Natural killer cell (primary cell): ENCODE results near the gene TEKT5. TPM values are rescaled to one million over a fixed set of nuclear protein-coding genes. Genes with fewer than 3 reads are reported as not detected.

Experiments
- ATAC-seq, 3 donors: fragments of 150-1000 bp in 2 of 3; fragments of 200-7000 bp in 1 of 3; cut with Tn5 transposase; 1 replicate in 1 of 3; 2 replicates in 2 of 3; pipeline ENCODE4 v1.10.0; 2021; ENCODE audit warnings: mild to moderate bottlenecking in 2 of 3, moderate library complexity in 2 of 3
- DNase-seq, 2 donors: peaks; one replicate each; pipeline versions ENCODE4 v3.0.0 to v3.0.0-alpha.2; 2013 to 2021; ENCODE audit warnings: mixed read lengths in 1 of 2
- H3K27ac ChIP-seq: one replicate; pipeline ENCODE4 v1.5.1; 2013; ENCODE audit warnings: mild to moderate bottlenecking, low read length
- H3K27me3 ChIP-seq: one replicate; pipeline ENCODE4 v1.6.1; 2013; ENCODE audit warnings: low read length; ENCODE audit not compliant: control insufficient read depth, insufficient read depth
- H3K36me3 ChIP-seq: one replicate; pipeline ENCODE4 v1.6.1; 2013; ENCODE audit warnings: low read length; ENCODE audit not compliant: control insufficient read depth, insufficient read depth
- H3K4me1 ChIP-seq: one replicate; pipeline ENCODE4 v1.6.1; 2013; ENCODE audit warnings: low read length; ENCODE audit not compliant: control insufficient read depth, insufficient read depth
- H3K4me3 ChIP-seq: one replicate; pipeline ENCODE4 v1.5.1; 2013; ENCODE audit warnings: low read length
- H3K9me3 ChIP-seq: one replicate; pipeline ENCODE4 v1.6.1; 2013; ENCODE audit warnings: low read length; ENCODE audit not compliant: control insufficient read depth, insufficient read depth
- H3K27ac Mint-ChIP-seq, 2 donors: one replicate each; pipeline ENCODE4 v1.8.0; 2022; ENCODE audit warnings: mild to moderate bottlenecking in 2 of 2, mixed read lengths in 2 of 2, moderate library complexity in 1 of 2
- H3K27me3 Mint-ChIP-seq, 2 donors: one replicate each; pipeline ENCODE4 v1.8.0; 2022; ENCODE audit warnings: low read depth in 2 of 2, mixed read lengths in 2 of 2
- H3K36me3 Mint-ChIP-seq: one replicate; pipeline ENCODE4 v1.8.0; 2022; ENCODE audit warnings: mixed read lengths
- H3K4me1 Mint-ChIP-seq, 2 donors: one replicate each; pipeline ENCODE4 v1.8.0; 2022; ENCODE audit warnings: mixed read lengths in 2 of 2
- H3K4me3 Mint-ChIP-seq: one replicate; pipeline ENCODE4 v1.8.0; 2022; ENCODE audit warnings: mild to moderate bottlenecking, moderate library complexity, mixed read lengths
- H3K9me3 Mint-ChIP-seq, 2 donors: one replicate each; pipeline ENCODE4 v1.8.0; 2022; ENCODE audit warnings: mixed read lengths in 2 of 2
- WGBS: methylation state at CpG from one replicate; pipeline ENCODE4 v1.1.7; 2013; ENCODE audit warnings: missing lambda C conversion rate; ENCODE audit not compliant: insufficient coverage; 5-methylcytosine and 5-hydroxymethylcytosine counted together
- intact Hi-C: fragments of 100-400 bp; cut with micrococcal nuclease; formaldehyde crosslinking; loops from one replicate; pipeline ENCODE4 v1.14.2; 2022
- total RNA-seq, 4 donors: library from RNA; stranded (reverse); fragments of 120-200 nt in 1 of 4; gene quantifications; one replicate each; pipeline versions ENCODE4 v1.2.3 to v1.2.4, GENCODE V29; 2013 to 2022
- TF ChIP-seq, protein P1 (sequence below): fragments of 200-600 bp; IDR thresholded peaks from one replicate; pipeline ENCODE4 v1.8.0; 2022; ENCODE audit warnings: antibody characterized with exemption

TEKT5 gene
- total RNA-seq, 3 donors from 2014 or later (not counting 1 experiment from before 2014, with no cell fraction given), result 1.1 TPM; not detected in 2

GRCh38 chr16:10642964-10643363, 51.8 kb downstream of the TEKT5 start:
- H3K36me3 Mint-ChIP-seq, result no peaks in the 10 kb centered on the region
- no peak overlapping the region for H3K4me3 ChIP-seq
- no peak for DNase-seq
- H3K9me3 ChIP-seq, result no peaks in the 10 kb centered on the region
- no peaks in the 10 kb centered on the region for H3K9me3 Mint-ChIP-seq
- TF ChIP-seq, protein P1, sequence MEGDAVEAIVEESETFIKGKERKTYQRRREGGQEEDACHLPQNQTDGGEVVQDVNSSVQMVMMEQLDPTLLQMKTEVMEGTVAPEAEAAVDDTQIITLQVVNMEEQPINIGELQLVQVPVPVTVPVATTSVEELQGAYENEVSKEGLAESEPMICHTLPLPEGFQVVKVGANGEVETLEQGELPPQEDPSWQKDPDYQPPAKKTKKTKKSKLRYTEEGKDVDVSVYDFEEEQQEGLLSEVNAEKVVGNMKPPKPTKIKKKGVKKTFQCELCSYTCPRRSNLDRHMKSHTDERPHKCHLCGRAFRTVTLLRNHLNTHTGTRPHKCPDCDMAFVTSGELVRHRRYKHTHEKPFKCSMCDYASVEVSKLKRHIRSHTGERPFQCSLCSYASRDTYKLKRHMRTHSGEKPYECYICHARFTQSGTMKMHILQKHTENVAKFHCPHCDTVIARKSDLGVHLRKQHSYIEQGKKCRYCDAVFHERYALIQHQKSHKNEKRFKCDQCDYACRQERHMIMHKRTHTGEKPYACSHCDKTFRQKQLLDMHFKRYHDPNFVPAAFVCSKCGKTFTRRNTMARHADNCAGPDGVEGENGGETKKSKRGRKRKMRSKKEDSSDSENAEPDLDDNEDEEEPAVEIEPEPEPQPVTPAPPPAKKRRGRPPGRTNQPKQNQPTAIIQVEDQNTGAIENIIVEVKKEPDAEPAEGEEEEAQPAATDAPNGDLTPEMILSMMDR, result no peak
- H3K27me3 ChIP-seq, result no peaks in the 10 kb centered on the region
- no peaks in the 10 kb centered on the region for H3K4me1 Mint-ChIP-seq
- H3K27ac ChIP-seq, result no peak overlapping the region
- H3K27ac Mint-ChIP-seq, result no peak overlapping the region
- H3K27me3 Mint-ChIP-seq, result peaks cover 0 to 5% of the 10 kb centered on the region in 2 donors
- intact Hi-C loops, result no loop called here
- H3K4me3 Mint-ChIP-seq, result no peak overlapping the region
- no peaks in the 10 kb centered on the region for H3K36me3 ChIP-seq
- WGBS, result 96% methylated on average over 6 of the region's 7 CpGs
- H3K4me1 ChIP-seq, result no peaks in the 10 kb centered on the region
- no peak for ATAC-seq

DNA sequence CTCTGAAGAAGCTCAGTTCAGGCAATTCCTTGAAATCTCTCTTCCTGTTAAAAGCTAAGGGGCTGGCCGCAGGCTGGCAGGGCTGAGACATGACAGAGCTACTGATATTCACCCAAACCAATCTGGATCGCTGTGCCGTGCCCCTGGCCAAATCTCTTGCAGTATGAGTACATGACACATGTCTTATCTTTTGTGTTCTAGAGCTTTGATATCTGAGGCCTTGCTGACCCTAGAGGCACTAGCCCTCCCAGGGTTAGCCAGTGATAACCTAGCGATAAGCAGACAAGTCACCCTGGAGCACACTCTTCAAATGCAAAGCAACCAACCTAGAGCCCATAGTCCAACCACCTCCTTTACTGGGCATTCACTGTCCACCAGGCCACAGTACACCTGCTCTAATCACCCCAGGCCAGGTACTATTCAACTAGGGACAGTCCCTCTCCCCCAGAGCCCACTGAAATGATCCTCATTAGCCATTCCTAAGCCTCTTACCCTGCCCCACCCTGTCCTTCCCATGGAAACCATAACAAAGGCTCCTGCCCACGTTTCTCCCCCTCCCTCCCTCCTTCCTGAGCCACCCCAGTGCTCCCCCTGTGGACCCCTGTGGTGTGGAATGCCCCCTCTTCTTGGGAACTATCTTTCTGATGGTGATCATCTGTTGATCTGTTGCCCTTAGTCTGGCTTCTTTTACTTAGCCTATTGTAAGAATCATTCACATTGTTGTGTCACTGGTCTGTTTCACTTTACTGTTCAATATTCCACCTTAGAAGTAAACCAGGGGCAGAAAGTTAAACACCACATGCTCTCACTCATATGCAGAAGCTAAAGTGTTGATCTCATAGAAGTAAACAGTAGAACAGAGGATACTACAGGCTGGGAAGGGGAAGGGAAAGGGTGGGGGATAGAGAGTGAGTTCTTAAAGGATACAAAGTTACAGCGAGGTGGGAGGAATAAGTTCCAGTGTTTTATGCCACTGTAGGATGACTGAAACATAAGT, 52.5 kb downstream of the TEKT5 start:
- H3K9me3 ChIP-seq, result no peaks in the 10 kb centered on the region
- Mint-ChIP-seq H3K36me3 (no peaks in the 10 kb centered on the region), H3K4me1 (no peaks in the 10 kb centered on the region), H3K27ac (no peak overlapping the region), H3K27me3 (peaks cover 0 to 5% of the 10 kb centered on the region in 2 donors), H3K4me3 (no peak overlapping the region), H3K9me3 (no peaks in the 10 kb centered on the region)
- 85% methylated on average over 6 of the region's 6 CpGs for WGBS
- no peak overlapping the region for H3K4me3 ChIP-seq
- H3K4me1 ChIP-seq, result no peaks in the 10 kb centered on the region
- no peak overlapping the region for H3K27ac ChIP-seq
- ATAC-seq (no peak), DNase-seq (no peak)
- H3K36me3 ChIP-seq, result no peaks in the 10 kb centered on the region
- TF ChIP-seq, protein P1, result no peak
- H3K27me3 ChIP-seq, result no peaks in the 10 kb centered on the region
- intact Hi-C loops, result no loop called here

DNA sequence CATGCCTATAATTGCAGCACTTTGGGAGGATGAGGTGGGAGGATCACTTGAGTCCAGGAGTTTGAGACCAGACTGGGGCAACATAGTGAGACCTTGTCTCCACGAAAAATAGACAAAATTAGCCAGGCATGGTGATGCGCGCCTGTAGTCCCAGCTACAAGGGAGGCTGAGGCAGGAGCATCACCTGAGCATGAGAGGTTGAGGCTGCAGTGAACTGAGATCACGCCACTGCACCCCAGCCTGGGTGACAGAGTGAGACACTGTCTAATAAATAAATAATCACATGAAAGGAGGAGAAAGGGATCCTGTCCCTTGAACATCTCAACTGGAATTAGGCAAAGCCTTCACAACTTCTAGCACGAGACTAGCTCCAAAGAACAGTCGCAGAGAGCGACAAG, 53.2 kb downstream of the TEKT5 start:
- Mint-ChIP-seq H3K36me3 (no peaks in the 10 kb centered on the region), H3K4me1 (no peaks in the 10 kb centered on the region), H3K27ac (no peak overlapping the region), H3K27me3 (peaks cover 0 to 5% of the 10 kb centered on the region in 2 donors), H3K9me3 (no peaks in the 10 kb centered on the region), H3K4me3 (no peak overlapping the region)
- intact Hi-C loops, result no loop called here
- H3K36me3 ChIP-seq, result no peaks in the 10 kb centered on the region
- ATAC-seq (no peak), DNase-seq (no peak)
- H3K27me3 ChIP-seq, result no peaks in the 10 kb centered on the region
- no peaks in the 10 kb centered on the region for H3K9me3 ChIP-seq
- TF ChIP-seq, protein P1, result no peak
- H3K4me1 ChIP-seq, result no peaks in the 10 kb centered on the region
- 93% methylated on average over 7 of the region's 7 CpGs for whole genome bisulfite sequencing
- H3K27ac ChIP-seq, result no peak overlapping the region
- no peak overlapping the region for H3K4me3 ChIP-seq
